Left lung (tissue), 10 donors: Measurements from ENCODE around the gene PPM1J. TPM values are rescaled to one million over a fixed set of nuclear protein-coding genes. Genes with fewer than 3 reads are reported as not detected.
"Not testable (repeated sequence)": the region's sequence is repeated elsewhere in the genome, so short reads cannot be mapped to it uniquely, and the experiment has no call there.

Experiments used
- ATAC-seq: fragments of 200-7000 bp; cut with Tn5 transposase; one replicate; pipeline ENCODE4 v1.9.1; 2020; ENCODE audit warnings: moderate library complexity
- DNase-seq, 4 donors: peaks; one replicate each; pipeline ENCODE4 v3.0.0-alpha.2; 2013 to 2020
- H3K27ac ChIP-seq, 2 donors: fragments of 200-600 bp; sonication (generic) in 1 of 2; one replicate each; pipeline versions ENCODE4 v1.5.0 to v1.8.0; 2020 to 2021
- H3K27me3 ChIP-seq, 2 donors: fragments of 200-600 bp; sonication (generic) in 1 of 2; one replicate each; pipeline versions ENCODE4 v1.5.0 to v1.8.0; 2020 to 2021
- H3K36me3 ChIP-seq, 2 donors: fragments of 200-600 bp; sonication (generic) in 1 of 2; one replicate each; pipeline versions ENCODE4 v1.5.0 to v1.8.0; 2020 to 2021
- H3K4me1 ChIP-seq, 2 donors: fragments of 200-600 bp; one replicate each; pipeline ENCODE4 v1.8.0; 2021
- H3K4me3 ChIP-seq, 2 donors: fragments of 200-600 bp; sonication (generic) in 1 of 2; one replicate each; pipeline versions ENCODE4 v1.5.0 to v1.8.0; 2020 to 2021; ENCODE audit warnings: mild to moderate bottlenecking in 1 of 2
- H3K9me3 ChIP-seq, 2 donors: fragments of 200-600 bp; sonication (generic) in 1 of 2; one replicate each; pipeline versions ENCODE4 v1.5.0 to v1.8.0; 2020 to 2021
- intact Hi-C, 2 donors: fragments of 100-400 bp; cut with DNase I; formaldehyde crosslinking; loops; one replicate each; pipeline versions ENCODE4 v1.11.2 to v1.14.2; 2022
- polyA plus RNA-seq, 6 donors: library from polyadenylated mRNA; unstranded; fragments of 120-200 nt; gene quantifications; one replicate each; pipeline ENCODE4 v1.2.1, GENCODE V29; 2013; ENCODE audit not compliant: insufficient read length in 6 of 6
- total RNA-seq, 2 donors: library from RNA; stranded (reverse); fragmentation: NEBNext Ultra II Directional; extraction: Animal tissue kit (Norgen Biotek cat#: 25700); gene quantifications; one replicate each; pipeline ENCODE4 v1.2.1, GENCODE V29; 2021
- TF ChIP-seq, protein P1 (sequence below), 2 donors: fragments of 200-600 bp; sonication (generic) in 1 of 2; IDR thresholded peaks; one replicate each; pipeline versions ENCODE4 v1.5.0 to v1.8.0; 2021; ENCODE audit warnings: antibody characterized with exemption in 2 of 2
- donor health status: DM: no; HTN: yes; CAD: no.
- donor health status: DM: no; HTN: no; CAD: no.

Gene PPM1J
- total and polyA plus RNA-seq, 8 donors = 0.47 to 0.93 (median 0.65) TPM

- ATAC-seq (no peak), DNase-seq (no peak)
- H3K4me1 ChIP-seq = peaks cover 5 to 18% of the 10 kb centered on the region in 2 donors
- no peak overlapping the region for H3K27ac ChIP-seq
- H3K9me3 ChIP-seq = no peaks in the 10 kb centered on the region
- H3K4me3 ChIP-seq = no peak overlapping the region
- intact Hi-C loops = loop anchor here in 1 of 2 donors (10.0 kb wide), 1 partner anchor 81 kb away; no protein-coding TSS in a partner anchor
- no peaks in the 10 kb centered on the region for H3K36me3 ChIP-seq
- H3K27me3 ChIP-seq = peaks cover 0 to 39% of the 10 kb centered on the region in 2 donors
- TF ChIP-seq, protein P1, sequence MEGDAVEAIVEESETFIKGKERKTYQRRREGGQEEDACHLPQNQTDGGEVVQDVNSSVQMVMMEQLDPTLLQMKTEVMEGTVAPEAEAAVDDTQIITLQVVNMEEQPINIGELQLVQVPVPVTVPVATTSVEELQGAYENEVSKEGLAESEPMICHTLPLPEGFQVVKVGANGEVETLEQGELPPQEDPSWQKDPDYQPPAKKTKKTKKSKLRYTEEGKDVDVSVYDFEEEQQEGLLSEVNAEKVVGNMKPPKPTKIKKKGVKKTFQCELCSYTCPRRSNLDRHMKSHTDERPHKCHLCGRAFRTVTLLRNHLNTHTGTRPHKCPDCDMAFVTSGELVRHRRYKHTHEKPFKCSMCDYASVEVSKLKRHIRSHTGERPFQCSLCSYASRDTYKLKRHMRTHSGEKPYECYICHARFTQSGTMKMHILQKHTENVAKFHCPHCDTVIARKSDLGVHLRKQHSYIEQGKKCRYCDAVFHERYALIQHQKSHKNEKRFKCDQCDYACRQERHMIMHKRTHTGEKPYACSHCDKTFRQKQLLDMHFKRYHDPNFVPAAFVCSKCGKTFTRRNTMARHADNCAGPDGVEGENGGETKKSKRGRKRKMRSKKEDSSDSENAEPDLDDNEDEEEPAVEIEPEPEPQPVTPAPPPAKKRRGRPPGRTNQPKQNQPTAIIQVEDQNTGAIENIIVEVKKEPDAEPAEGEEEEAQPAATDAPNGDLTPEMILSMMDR (IDR thresholded peaks at IDR 0.05) = no peak
Observed at GRCh38 chr1:112723511-112723839, 8.3 kb upstream of the PPM1J start.

- peaks cover 6 to 18% of the 10 kb centered on the region in 2 donors for H3K4me1 ChIP-seq
- TF ChIP-seq, protein P1 (IDR thresholded peaks at IDR 0.05) = no peak
- ATAC-seq = peak; percentile 39
- no peaks in the 10 kb centered on the region for H3K36me3 ChIP-seq
- intact Hi-C loops = loop anchor here in 1 of 2 donors (10.0 kb wide), 1 partner anchor 82 kb away; no protein-coding TSS in a partner anchor
- no peak overlapping the region for H3K4me3 ChIP-seq
- DNase-seq = peak in 1 of 4 donors; percentile 52
- H3K27ac ChIP-seq = no peak overlapping the region
- peaks cover 0 to 45% of the 10 kb centered on the region in 2 donors for H3K27me3 ChIP-seq
- H3K9me3 ChIP-seq = no peaks in the 10 kb centered on the region
Observed at GRCh38 chr1:112722601-112723510, 7.7 kb upstream of the PPM1J start.

- Histone ChIP-seq H3K27ac (no peak overlapping the region), H3K9me3 (no peaks in the 10 kb centered on the region), H3K4me3 (no peak overlapping the region), H3K4me1 (peaks cover 6 to 18% of the 10 kb centered on the region in 2 donors), H3K27me3 (peaks cover 0 to 48% of the 10 kb centered on the region in 2 donors), H3K36me3 (no peaks in the 10 kb centered on the region)
- TF ChIP-seq, protein P1 (IDR thresholded peaks at IDR 0.05) = no peak
- intact Hi-C loops = loop anchor here in 1 of 2 donors (10.0 kb wide), 1 partner anchor 83 kb away; no protein-coding TSS in a partner anchor
- DNase-seq = no peak
- ATAC-seq = no peak
Observed at GRCh38 chr1:112721966-112722524, 6.9 kb upstream of the PPM1J start.

- H3K27ac ChIP-seq, ATAC-seq, H3K36me3 ChIP-seq, H3K4me3 ChIP-seq, H3K9me3 ChIP-seq, DNase-seq: not testable (repeated sequence)
- intact Hi-C loops = loop anchor here in 1 of 2 donors (10.0 kb wide), 1 partner anchor 84 kb away; no protein-coding TSS in a partner anchor
- Histone ChIP-seq H3K4me1 (peaks cover 6 to 22% of the 10 kb centered on the region in 2 donors), H3K27me3 (peaks cover 0 to 48% of the 10 kb centered on the region in 2 donors)
Observed at GRCh38 chr1:112721294-112721693, 6.2 kb upstream of the PPM1J start.

DNA sequence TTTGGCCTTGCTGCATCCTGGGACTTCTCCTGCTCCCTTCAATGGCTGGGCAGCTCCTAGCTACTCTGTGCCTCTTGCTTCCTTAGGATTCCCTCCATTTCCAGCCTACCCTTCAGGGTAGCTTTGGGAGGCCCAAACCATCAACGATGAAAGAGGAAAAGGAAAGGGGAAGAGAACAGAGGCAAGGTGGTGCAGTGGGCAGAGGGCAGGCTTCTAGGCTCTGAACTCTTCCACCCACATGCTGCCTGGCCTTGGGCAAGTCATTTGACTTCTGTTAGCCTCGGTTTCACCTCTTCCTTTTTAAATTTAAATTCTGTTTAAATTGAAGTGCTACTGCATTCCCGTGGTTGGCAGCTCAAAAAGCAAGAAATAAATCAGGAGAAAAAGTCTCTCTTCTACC is 5.7 kb upstream of the PPM1J start:
- Histone ChIP-seq H3K4me3 (no peak overlapping the region), H3K36me3 (no peaks in the 10 kb centered on the region), H3K27me3 (peaks cover 0 to 48% of the 10 kb centered on the region in 2 donors), H3K27ac (no peak overlapping the region), H3K4me1 (peaks cover 10 to 27% of the 10 kb centered on the region in 2 donors), H3K9me3 (no peaks in the 10 kb centered on the region)
- intact Hi-C loops = loop anchor here in 1 of 2 donors (10.0 kb wide), 1 partner anchor 84 kb away; no protein-coding TSS in a partner anchor
- ATAC-seq (no peak), DNase-seq (no peak)
- TF ChIP-seq, protein P1 (IDR thresholded peaks at IDR 0.05) = no peak
